GM23338 (cell line): ENCODE measurements around the gene NTRK3. TPM values are rescaled to one million over a fixed set of nuclear protein-coding genes. Genes with fewer than 3 reads are reported as not detected.

Experiments
- ATAC-seq: fragments of 200-7000 bp; cut with Tn5 transposase; 3 replicates; pipeline ENCODE4 v1.9.1; 2020
- DNase-seq: peaks from one replicate; pipeline ENCODE4 v3.0.0-alpha.2; 2015; ENCODE audit warnings: low spot score
- H2AFZ ChIP-seq: fragments of 200-600 bp; sonication (generic); 2 replicates; pipeline ENCODE4 v1.8.0; 2016; ENCODE audit warnings: antibody characterized with exemption, mild to moderate bottlenecking, moderate library complexity
- H3F3A ChIP-seq: fragments of 200-600 bp; sonication (generic); replicated peaks from 2 replicates; pipeline ENCODE4 v1.8.0; 2017; ENCODE audit warnings: antibody characterized with exemption, mixed run types, low read depth
- H3K27ac ChIP-seq: fragments of 200-600 bp; sonication (generic); 2 replicates; pipeline ENCODE4 v1.6.1; 2016; ENCODE audit warnings: low read depth
- H3K27me3 ChIP-seq: fragments of 200-600 bp; sonication (generic); 2 replicates; pipeline ENCODE4 v1.8.0; 2016; ENCODE audit warnings: mild to moderate bottlenecking, mixed run types, moderate library complexity; ENCODE audit not compliant: insufficient read depth
- H3K36me3 ChIP-seq: fragments of 200-600 bp; sonication (generic); 2 replicates; pipeline ENCODE4 v1.8.0; 2016; ENCODE audit warnings: mild to moderate bottlenecking; ENCODE audit not compliant: insufficient read depth
- H3K4me1 ChIP-seq: fragments of 200-600 bp; sonication (generic); 2 replicates; pipeline ENCODE4 v1.8.0; 2016; ENCODE audit warnings: mild to moderate bottlenecking, moderate library complexity; ENCODE audit not compliant: insufficient read depth
- H3K4me2 ChIP-seq: fragments of 200-600 bp; sonication (generic); 2 replicates; pipeline ENCODE4 v1.7.1; 2017; ENCODE audit warnings: mixed run types
- H3K4me3 ChIP-seq: fragments of 200-600 bp; sonication (generic); 2 replicates; pipeline ENCODE4 v1.6.1; 2016; ENCODE audit warnings: mixed run types
- H3K79me2 ChIP-seq: fragments of 200-600 bp; sonication (generic); replicated peaks from 2 replicates; pipeline ENCODE4 v1.8.0; 2017; ENCODE audit warnings: mild to moderate bottlenecking; ENCODE audit not compliant: insufficient read depth
- H3K9me2 ChIP-seq: fragments of 200-600 bp; sonication (generic); 2 replicates; pipeline ENCODE4 v1.8.0; 2017; ENCODE audit not compliant: insufficient read depth
- H4K20me1 ChIP-seq: fragments of 200-600 bp; sonication (generic); replicated peaks from 2 replicates; pipeline ENCODE4 v1.8.0; 2017; ENCODE audit warnings: mild to moderate bottlenecking; ENCODE audit not compliant: insufficient read depth
- H3K27ac Mint-ChIP-seq: 2 replicates; pipeline ENCODE4 v1.8.0; 2020; ENCODE audit warnings: inconsistent platforms, mild to moderate bottlenecking, moderate library complexity, mixed read lengths
- H3K27me3 Mint-ChIP-seq: 3 replicates; pipeline ENCODE4 v1.8.0; 2022; ENCODE audit warnings: low read depth, mild to moderate bottlenecking, moderate library complexity, mixed read lengths, inconsistent platforms; ENCODE audit not compliant: insufficient read depth, poor library complexity
- H3K36me3 Mint-ChIP-seq: 3 replicates; pipeline ENCODE4 v1.8.0; 2021; ENCODE audit warnings: low read depth, mild to moderate bottlenecking, inconsistent platforms, moderate library complexity, mixed read lengths
- H3K4me1 Mint-ChIP-seq: 3 replicates; pipeline ENCODE4 v1.8.0; 2020; ENCODE audit warnings: mild to moderate bottlenecking, inconsistent platforms, mixed read lengths
- H3K4me3 Mint-ChIP-seq: 3 replicates; pipeline ENCODE4 v1.8.0; 2021; ENCODE audit warnings: moderate library complexity, mild to moderate bottlenecking, inconsistent platforms, mixed read lengths
- H3K9me3 Mint-ChIP-seq: 3 replicates; pipeline ENCODE4 v1.8.0; 2020; ENCODE audit warnings: moderate library complexity, mild to moderate bottlenecking, inconsistent platforms, mixed read lengths
- CREB1 ChIP-seq: fragments of 250-450 bp; sonication (Bioruptor Pico); IDR thresholded peaks from 2 replicates; pipeline ENCODE4 v1.5.0; 2020; ENCODE audit warnings: low read depth, mild to moderate bottlenecking, moderate library complexity
- CTCF ChIP-seq, 2 experiments: fragments of 200-600 bp in 1 of 2; sonication (generic) in 1 of 2; conservative IDR thresholded peaks; 2 replicates each; pipeline versions ENCODE4 v1.5.1 to v1.6.1; 2016 to 2017; ENCODE audit warnings: antibody characterized with exemption in 2 of 2, low read depth in 2 of 2, mild to moderate bottlenecking in 2 of 2, moderate library complexity in 1 of 2
- ETS1 ChIP-seq: IDR thresholded peaks from 2 replicates; pipeline ENCODE4 v1.6.1; 2016; ENCODE audit warnings: antibody characterized with exemption
- EZH2 ChIP-seq: fragments of 200-600 bp; sonication (generic); IDR thresholded peaks from one replicate; pipeline ENCODE4 v1.8.0; 2017; ENCODE audit warnings: antibody characterized with exemption, mild to moderate bottlenecking, low read depth; ENCODE audit not compliant: unreplicated experiment
- EZH2phosphoT487 ChIP-seq: fragments of 200-600 bp; sonication (generic); IDR thresholded peaks from one replicate; pipeline ENCODE4 v1.8.1; 2018; ENCODE audit warnings: antibody characterized with exemption; ENCODE audit not compliant: unreplicated experiment
- JUNB ChIP-seq: IDR thresholded peaks from one replicate; pipeline ENCODE4 v1.6.1; 2016; ENCODE audit warnings: antibody characterized with exemption; ENCODE audit not compliant: unreplicated experiment
- NANOG ChIP-seq: IDR thresholded peaks from 2 replicates; pipeline ENCODE4 v1.6.1; 2016; ENCODE audit warnings: antibody characterized with exemption, borderline replicate concordance
- POLR2AphosphoS5 ChIP-seq: IDR thresholded peaks from 2 replicates; pipeline ENCODE4 v1.6.1; 2016; ENCODE audit warnings: antibody characterized with exemption, low read depth
- STAT1 ChIP-seq: IDR thresholded peaks from one replicate; pipeline ENCODE4 v1.6.1; 2016; ENCODE audit warnings: antibody characterized with exemption; ENCODE audit not compliant: unreplicated experiment
- ZNF114 ChIP-seq: fragments of 250-450 bp; sonication (Bioruptor Pico); IDR thresholded peaks from 2 replicates; pipeline ENCODE4 v1.5.0; 2020; ENCODE audit warnings: mild to moderate bottlenecking, moderate library complexity
- ZNF331 ChIP-seq: fragments of 250-450 bp; sonication (Bioruptor Pico); IDR thresholded peaks from 2 replicates; pipeline ENCODE4 v1.5.0; 2020; ENCODE audit warnings: low read depth, mild to moderate bottlenecking, moderate library complexity
- polyA plus RNA-seq: library from polyadenylated mRNA; unstranded; fragments of >200 nt; fragmentation: Nextera tagmentation; extraction: Ambion mirVana; gene quantifications from 2 replicates; pipeline ENCODE4 v1.2.1, GENCODE V29; 2016
- total RNA-seq: library from RNA; depleted of rRNA; stranded (reverse); fragments of >200 nt; shearing (Covaris generic); gene quantifications from 2 replicates; pipeline ENCODE4 v1.2.3, GENCODE V29; 2014
- TF ChIP-seq, protein P1 (sequence below): IDR thresholded peaks from one replicate; pipeline ENCODE4 v1.6.1; 2018; ENCODE audit warnings: antibody characterized with exemption; ENCODE audit not compliant: unreplicated experiment
- TF ChIP-seq, protein P2 (sequence below): fragments of 250-450 bp; sonication (Bioruptor Pico); IDR thresholded peaks from 2 replicates; pipeline ENCODE4 v1.5.0; 2020; ENCODE audit warnings: mild to moderate bottlenecking, moderate library complexity

The NTRK3 gene
- total and polyA plus RNA-seq, 2 experiments from 2014 or later: 3.1 to 5.3 TPM

DNA sequence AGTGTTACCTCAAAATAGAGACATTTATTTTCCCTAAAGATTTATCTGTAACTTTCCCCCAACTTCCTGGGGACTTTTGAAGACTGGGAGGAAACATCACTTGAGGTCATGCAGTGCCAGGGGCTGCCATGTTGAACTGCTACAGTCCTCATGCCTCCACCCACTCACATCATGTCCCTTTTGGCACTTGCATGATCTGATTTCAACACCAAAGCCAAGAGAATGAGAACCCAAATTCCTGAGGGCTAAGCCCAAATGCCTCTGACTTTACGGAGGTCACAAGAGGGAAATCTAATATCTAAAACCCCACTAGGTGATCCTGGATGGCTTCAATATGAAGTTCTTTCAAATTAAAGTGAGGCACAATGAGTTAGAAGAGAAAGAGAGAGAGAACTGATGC lies 213.1 kb downstream of the NTRK3 start:
- no peak for TF ChIP-seq POLR2AphosphoS5
- TF ChIP-seq ZNF331 (CRISPR knock-in tag): no peak
- no peak for TF ChIP-seq EZH2phosphoT487
- TF ChIP-seq CREB1: no peak
- TF ChIP-seq ZNF114 (CRISPR knock-in tag): no peak
- TF ChIP-seq, protein P1, sequence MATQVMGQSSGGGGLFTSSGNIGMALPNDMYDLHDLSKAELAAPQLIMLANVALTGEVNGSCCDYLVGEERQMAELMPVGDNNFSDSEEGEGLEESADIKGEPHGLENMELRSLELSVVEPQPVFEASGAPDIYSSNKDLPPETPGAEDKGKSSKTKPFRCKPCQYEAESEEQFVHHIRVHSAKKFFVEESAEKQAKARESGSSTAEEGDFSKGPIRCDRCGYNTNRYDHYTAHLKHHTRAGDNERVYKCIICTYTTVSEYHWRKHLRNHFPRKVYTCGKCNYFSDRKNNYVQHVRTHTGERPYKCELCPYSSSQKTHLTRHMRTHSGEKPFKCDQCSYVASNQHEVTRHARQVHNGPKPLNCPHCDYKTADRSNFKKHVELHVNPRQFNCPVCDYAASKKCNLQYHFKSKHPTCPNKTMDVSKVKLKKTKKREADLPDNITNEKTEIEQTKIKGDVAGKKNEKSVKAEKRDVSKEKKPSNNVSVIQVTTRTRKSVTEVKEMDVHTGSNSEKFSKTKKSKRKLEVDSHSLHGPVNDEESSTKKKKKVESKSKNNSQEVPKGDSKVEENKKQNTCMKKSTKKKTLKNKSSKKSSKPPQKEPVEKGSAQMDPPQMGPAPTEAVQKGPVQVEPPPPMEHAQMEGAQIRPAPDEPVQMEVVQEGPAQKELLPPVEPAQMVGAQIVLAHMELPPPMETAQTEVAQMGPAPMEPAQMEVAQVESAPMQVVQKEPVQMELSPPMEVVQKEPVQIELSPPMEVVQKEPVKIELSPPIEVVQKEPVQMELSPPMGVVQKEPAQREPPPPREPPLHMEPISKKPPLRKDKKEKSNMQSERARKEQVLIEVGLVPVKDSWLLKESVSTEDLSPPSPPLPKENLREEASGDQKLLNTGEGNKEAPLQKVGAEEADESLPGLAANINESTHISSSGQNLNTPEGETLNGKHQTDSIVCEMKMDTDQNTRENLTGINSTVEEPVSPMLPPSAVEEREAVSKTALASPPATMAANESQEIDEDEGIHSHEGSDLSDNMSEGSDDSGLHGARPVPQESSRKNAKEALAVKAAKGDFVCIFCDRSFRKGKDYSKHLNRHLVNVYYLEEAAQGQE: no peak
- no peak for TF ChIP-seq NANOG
- TF ChIP-seq STAT1: no peak
- no peak for TF ChIP-seq EZH2
- TF ChIP-seq ETS1: no peak
- no peak for TF ChIP-seq CTCF (conservative IDR thresholded peaks at IDR 0.05; ENCODE audit: low read depth in 2 of 2)
- TF ChIP-seq, protein P2, sequence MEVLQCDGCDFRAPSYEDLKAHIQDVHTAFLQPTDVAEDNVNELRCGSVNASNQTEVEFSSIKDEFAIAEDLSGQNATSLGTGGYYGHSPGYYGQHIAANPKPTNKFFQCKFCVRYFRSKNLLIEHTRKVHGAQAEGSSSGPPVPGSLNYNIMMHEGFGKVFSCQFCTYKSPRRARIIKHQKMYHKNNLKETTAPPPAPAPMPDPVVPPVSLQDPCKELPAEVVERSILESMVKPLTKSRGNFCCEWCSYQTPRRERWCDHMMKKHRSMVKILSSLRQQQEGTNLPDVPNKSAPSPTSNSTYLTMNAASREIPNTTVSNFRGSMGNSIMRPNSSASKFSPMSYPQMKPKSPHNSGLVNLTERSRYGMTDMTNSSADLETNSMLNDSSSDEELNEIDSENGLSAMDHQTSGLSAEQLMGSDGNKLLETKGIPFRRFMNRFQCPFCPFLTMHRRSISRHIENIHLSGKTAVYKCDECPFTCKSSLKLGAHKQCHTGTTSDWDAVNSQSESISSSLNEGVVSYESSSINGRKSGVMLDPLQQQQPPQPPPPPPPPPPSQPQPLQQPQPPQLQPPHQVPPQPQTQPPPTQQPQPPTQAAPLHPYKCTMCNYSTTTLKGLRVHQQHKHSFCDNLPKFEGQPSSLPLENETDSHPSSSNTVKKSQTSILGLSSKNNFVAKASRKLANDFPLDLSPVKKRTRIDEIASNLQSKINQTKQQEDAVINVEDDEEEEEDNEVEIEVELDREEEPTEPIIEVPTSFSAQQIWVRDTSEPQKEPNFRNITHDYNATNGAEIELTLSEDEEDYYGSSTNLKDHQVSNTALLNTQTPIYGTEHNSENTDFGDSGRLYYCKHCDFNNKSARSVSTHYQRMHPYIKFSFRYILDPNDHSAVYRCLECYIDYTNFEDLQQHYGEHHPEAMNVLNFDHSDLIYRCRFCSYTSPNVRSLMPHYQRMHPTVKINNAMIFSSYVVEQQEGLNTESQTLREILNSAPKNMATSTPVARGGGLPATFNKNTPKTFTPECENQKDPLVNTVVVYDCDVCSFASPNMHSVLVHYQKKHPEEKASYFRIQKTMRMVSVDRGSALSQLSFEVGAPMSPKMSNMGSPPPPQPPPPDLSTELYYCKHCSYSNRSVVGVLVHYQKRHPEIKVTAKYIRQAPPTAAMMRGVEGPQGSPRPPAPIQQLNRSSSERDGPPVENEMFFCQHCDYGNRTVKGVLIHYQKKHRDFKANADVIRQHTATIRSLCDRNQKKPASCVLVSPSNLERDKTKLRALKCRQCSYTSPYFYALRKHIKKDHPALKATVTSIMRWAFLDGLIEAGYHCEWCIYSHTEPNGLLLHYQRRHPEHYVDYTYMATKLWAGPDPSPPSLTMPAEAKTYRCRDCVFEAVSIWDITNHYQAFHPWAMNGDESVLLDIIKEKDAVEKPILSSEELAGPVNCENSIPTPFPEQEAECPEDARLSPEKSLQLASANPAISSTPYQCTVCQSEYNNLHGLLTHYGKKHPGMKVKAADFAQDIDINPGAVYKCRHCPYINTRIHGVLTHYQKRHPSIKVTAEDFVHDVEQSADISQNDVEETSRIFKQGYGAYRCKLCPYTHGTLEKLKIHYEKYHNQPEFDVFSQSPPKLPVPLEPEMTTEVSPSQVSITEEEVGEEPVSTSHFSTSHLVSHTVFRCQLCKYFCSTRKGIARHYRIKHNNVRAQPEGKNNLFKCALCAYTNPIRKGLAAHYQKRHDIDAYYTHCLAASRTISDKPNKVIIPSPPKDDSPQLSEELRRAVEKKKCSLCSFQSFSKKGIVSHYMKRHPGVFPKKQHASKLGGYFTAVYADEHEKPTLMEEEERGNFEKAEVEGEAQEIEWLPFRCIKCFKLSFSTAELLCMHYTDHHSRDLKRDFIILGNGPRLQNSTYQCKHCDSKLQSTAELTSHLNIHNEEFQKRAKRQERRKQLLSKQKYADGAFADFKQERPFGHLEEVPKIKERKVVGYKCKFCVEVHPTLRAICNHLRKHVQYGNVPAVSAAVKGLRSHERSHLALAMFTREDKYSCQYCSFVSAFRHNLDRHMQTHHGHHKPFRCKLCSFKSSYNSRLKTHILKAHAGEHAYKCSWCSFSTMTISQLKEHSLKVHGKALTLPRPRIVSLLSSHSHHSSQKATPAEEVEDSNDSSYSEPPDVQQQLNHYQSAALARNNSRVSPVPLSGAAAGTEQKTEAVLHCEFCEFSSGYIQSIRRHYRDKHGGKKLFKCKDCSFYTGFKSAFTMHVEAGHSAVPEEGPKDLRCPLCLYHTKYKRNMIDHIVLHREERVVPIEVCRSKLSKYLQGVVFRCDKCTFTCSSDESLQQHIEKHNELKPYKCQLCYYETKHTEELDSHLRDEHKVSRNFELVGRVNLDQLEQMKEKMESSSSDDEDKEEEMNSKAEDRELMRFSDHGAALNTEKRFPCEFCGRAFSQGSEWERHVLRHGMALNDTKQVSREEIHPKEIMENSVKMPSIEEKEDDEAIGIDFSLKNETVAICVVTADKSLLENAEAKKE (CRISPR knock-in tag): no peak
- TF ChIP-seq JUNB: no peak
- Histone ChIP-seq H3K9me2 (peaks cover 27% of the 10 kb centered on the region), H3K36me3 (no peaks in the 10 kb centered on the region), H3K79me2 (no peaks in the 10 kb centered on the region), H3K4me1 (no peaks in the 10 kb centered on the region), H3K4me3 (no peak overlapping the region), H2AFZ (no peak overlapping the region), H3K4me2 (no peak overlapping the region), H3K27ac (no peak overlapping the region), H4K20me1 (no peaks in the 10 kb centered on the region), H3K27me3 (no peaks in the 10 kb centered on the region), H3F3A (no peaks in the 10 kb centered on the region)
- Mint-ChIP-seq H3K27ac (no peak overlapping the region), H3K36me3 (no peaks in the 10 kb centered on the region), H3K27me3 (peaks cover 6% of the 10 kb centered on the region), H3K9me3 (no peaks in the 10 kb centered on the region), H3K4me3 (no peak overlapping the region), H3K4me1 (peaks cover 3% of the 10 kb centered on the region; the same call in 2 of the 3 replicates)
- DNase-seq (no peak), ATAC-seq (no peak)
